ENCODE measurements around the gene DOHH.
"Not testable (repeated sequence)": the region's sequence is repeated elsewhere in the genome, so short reads cannot be mapped to it uniquely, and the experiment has no call there.

DOHH gene

GRCh38 chr19:3534375-3535234 lies 34.1 kb upstream of the DOHH start:
- H3K4me3 ChIP-seq (ENCODE audit: low read depth, low read length): no peak overlapping the region
- TF ChIP-seq CTCF (IDR thresholded peaks at IDR 0.05; ENCODE audit: low read depth, low read length): no peak

- no peak for TF ChIP-seq CTCF (IDR thresholded peaks at IDR 0.05; ENCODE audit: low read depth, low read length)
- H3K4me3 ChIP-seq (ENCODE audit: low read depth, low read length): no peak overlapping the region
These were observed 33.2 kb upstream of the DOHH start for GRCh38 chr19:3533563-3534216.

GRCh38 chr19:3533033-3533432 lies 32.6 kb upstream of the DOHH start:
- H3K4me3 ChIP-seq (ENCODE audit: low read depth, low read length): no peak overlapping the region
- TF ChIP-seq CTCF (IDR thresholded peaks at IDR 0.05; ENCODE audit: low read depth, low read length): no peak

GRCh38 chr19:3532154-3532786 lies 31.8 kb upstream of the DOHH start:
- TF ChIP-seq CTCF (IDR thresholded peaks at IDR 0.05; ENCODE audit: low read depth, low read length): no peak
- no peak overlapping the region for H3K4me3 ChIP-seq (ENCODE audit: low read depth, low read length)

- no peak overlapping the region for H3K4me3 ChIP-seq (ENCODE audit: low read depth, low read length)
- no peak for TF ChIP-seq CTCF (IDR thresholded peaks at IDR 0.05; ENCODE audit: low read depth, low read length)
These were observed 31.2 kb upstream of the DOHH start for GRCh38 chr19:3531716-3532115.

GRCh38 chr19:3530389-3530788 lies 29.9 kb upstream of the DOHH start:
- TF ChIP-seq CTCF (IDR thresholded peaks at IDR 0.05; ENCODE audit: low read depth, low read length): no peak
- no peak overlapping the region for H3K4me3 ChIP-seq (ENCODE audit: low read depth, low read length)

GRCh38 chr19:3529299-3529698 lies 28.8 kb upstream of the DOHH start:
- H3K4me3 ChIP-seq (ENCODE audit: low read depth, low read length): not testable (repeated sequence)
